ENCODE results near the gene NES. TPM values are rescaled to one million over a fixed set of nuclear protein-coding genes. Genes with fewer than 3 reads are reported as not detected.
A peak's percentile ranks its signal among the peaks of the same experiment; 100 is the strongest.

Gene NES, protein sequence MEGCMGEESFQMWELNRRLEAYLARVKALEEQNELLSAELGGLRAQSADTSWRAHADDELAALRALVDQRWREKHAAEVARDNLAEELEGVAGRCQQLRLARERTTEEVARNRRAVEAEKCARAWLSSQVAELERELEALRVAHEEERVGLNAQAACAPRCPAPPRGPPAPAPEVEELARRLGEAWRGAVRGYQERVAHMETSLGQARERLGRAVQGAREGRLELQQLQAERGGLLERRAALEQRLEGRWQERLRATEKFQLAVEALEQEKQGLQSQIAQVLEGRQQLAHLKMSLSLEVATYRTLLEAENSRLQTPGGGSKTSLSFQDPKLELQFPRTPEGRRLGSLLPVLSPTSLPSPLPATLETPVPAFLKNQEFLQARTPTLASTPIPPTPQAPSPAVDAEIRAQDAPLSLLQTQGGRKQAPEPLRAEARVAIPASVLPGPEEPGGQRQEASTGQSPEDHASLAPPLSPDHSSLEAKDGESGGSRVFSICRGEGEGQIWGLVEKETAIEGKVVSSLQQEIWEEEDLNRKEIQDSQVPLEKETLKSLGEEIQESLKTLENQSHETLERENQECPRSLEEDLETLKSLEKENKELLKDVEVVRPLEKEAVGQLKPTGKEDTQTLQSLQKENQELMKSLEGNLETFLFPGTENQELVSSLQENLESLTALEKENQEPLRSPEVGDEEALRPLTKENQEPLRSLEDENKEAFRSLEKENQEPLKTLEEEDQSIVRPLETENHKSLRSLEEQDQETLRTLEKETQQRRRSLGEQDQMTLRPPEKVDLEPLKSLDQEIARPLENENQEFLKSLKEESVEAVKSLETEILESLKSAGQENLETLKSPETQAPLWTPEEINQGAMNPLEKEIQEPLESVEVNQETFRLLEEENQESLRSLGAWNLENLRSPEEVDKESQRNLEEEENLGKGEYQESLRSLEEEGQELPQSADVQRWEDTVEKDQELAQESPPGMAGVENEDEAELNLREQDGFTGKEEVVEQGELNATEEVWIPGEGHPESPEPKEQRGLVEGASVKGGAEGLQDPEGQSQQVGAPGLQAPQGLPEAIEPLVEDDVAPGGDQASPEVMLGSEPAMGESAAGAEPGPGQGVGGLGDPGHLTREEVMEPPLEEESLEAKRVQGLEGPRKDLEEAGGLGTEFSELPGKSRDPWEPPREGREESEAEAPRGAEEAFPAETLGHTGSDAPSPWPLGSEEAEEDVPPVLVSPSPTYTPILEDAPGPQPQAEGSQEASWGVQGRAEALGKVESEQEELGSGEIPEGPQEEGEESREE (N-terminal part only)
- total RNA-seq = 65.6 and 78.8 TPM in 2 replicates

DNA sequence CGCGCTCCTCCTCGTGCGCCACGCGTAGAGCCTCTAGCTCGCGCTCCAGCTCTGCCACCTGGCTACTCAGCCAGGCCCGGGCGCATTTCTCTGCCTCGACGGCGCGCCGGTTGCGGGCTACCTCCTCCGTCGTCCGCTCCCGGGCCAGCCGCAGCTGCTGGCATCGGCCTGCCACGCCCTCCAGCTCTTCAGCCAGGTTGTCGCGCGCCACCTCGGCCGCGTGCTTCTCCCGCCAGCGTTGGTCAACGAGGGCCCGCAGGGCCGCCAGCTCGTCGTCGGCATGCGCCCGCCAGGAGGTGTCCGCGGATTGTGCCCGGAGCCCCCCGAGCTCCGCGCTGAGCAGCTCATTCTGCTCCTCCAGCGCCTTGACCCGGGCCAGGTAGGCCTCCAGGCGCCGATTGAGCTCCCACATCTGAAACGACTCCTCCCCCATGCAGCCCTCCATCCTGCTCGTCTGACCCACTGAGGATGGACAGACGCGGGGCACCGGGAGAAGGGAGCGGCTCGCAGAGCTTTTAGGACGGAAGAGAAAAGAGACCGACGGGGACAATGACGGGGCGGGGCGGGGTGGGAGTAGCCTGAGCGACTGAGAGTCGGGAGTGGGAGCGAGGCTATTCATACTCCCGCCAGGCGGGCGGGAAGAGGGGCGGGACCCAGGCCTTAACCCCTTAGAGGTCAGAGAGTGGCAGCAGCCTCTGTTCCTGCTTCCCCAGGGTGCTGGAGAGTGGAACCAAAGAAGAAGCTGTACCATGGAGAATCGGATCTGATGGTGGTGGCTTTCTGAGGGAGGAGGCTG is at the start of gene NES:
TSS of gene NES (minus strand) at position 588 of the 796 bp plus-strand sequence. CDS start at position 445, 143 bp downstream.
- peak; percentile 73 for DNase-seq

DNA sequence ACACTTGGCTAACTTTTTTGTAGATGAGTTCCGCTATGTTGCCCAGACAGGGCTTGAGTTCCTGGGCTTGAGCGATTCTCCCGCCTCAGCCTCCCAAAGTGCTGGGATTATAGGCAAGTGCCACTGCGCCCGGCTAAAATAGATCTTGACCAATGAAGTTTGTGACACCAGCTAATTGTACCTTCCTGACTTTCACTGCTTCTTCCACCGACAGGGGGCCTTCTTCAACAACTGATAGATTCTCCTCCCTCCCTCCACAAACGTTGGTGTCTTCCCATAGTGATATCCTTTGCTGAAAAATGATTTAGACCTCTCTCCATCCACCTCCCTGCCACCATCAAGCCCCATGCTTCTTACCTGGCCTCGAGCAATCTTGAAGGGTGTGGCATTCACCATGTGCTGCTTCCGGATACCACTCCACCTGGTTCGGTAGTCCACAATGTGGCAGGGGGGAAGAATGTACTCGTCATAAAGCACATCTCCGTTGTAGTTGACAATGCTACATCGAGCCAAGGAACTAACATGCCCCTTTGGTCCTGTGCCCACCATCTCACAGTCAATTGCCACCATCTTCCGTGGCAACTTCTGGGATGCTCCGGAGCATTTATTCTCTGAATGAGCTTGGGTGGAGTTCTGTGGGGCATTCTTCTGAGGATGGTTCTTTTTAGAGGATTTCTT is 49.5 kb upstream of the NES start:
- DNase-seq = peak; percentile 85

DNA sequence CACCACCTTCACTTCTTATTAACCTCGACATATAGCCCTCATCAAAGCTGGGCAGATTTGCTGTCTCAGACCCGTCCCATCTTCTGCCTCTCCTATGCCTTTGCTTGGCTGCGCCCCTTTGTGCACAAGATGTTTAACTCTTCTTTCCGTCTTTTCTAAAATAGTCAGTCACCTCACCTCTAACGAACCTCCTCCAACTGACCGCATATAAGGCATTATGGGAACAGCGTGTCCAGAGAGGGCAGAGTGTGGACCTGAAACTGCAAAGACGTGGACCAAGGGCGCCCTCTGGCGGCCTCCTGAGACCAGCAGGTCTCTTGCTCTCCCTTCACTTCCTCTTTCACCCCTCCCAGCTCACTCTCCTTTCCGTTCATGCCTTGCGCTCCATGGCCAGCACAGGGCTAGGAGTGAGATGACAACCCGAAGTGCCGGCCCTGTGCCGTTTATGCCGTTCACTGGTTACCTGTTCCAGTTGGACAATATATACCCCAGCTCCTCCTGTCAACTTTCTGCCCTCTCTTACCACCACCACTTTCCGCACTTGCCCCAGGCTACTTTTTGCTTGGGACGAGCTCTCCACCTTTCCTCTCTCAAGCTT is 48.6 kb upstream of the NES start:
- DNase-seq = peak; percentile 93

DNA sequence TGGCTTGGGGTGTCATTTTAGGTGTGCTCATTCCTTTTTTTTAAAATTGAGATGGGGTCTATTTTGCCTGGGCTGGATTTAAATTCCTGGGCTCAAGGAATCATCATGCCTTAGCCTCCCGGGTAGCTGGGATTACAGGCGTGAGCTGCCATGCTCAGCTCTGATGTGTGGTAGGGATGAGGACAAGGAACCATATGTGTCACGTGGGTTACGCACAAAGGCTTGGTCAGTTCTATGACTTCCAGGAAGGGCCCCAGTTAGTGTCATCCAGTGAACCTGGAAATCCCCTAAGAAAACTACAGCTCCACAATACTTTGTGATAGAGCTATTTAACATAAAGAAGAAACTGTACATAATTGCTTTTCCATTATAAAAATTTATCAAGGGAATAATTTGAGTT is 44.3 kb upstream of the NES start:
- DNase-seq = no peak

DNA sequence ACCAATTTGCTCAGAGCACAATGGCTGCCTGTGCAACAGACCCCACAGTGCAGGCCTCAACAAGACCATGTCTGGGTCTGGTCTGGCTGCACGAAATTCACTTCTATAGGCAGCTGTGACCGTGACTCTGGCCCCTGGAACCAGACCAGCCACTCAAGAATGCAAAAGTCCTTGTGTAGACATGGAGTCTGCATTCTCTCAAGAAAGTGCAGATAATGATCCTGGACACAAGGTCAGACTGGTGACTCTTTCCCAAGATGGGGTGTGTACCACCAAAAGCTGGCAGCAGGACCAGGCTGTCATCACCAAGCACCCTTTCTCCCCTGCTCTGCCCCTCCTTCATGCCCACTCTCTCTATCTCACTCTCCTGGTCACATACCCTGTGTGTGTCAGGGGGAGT is 43.9 kb upstream of the NES start:
- DNase-seq = no peak

DNA sequence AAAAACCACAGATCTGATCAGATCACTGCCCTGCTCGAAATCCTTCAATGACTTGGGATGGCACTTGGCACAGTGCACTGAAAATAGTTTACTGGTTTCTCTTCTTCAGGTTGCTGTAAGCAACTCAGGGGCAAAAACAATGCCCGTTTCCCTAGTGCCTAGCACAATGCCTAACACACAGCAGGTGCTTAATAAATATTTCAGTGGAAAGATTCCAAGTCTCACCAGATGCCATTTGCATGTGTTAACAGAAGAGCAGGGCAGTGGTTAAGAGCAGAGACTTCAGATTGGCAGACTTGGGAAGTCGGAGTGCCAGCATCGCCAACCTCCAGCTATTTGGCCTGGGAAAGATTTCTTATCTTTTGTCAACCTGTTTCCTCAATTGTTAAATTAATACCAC is 40.1 kb upstream of the NES start:
- DNase-seq = no peak

DNA sequence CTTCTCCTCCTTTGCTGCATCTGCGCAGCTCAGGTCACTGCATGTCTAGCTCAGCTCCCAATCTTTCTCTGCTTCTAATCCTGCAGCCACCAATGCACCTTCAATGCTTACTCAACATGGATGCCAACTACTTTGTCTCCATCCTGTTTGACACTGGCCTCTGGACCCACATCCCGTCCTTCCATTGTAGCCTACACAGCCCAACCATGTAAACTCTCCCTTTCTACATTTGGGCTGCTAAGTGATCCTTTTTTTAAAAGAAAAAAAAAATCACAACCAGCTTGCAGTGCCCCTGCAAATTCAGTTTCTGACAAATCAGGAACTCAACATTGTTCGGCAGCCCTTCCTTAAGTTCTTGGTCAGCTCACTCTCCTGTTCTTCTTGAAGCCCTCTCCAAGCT is 37.6 kb upstream of the NES start:
- no peak for DNase-seq

DNA sequence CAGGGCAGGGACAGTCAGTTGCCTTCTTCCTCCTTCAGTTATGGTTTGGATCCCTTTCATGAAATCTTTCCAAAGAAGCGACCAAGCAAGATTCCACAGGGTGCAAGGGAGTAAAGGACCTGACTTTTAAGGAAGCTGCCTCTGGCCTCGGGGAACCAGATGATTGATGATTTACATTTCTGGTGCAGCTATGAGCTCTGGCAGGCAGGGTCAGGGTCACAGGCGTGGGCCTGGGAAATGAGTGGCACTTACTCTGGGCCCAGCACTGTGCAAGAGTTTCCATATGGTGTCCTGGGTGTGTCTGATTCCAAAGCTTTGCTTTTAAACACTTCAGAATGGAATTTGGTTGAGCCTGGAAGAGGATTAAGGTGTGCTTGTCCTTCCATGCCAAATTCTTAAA is 35.4 kb upstream of the NES start:
- no peak for DNase-seq

DNA sequence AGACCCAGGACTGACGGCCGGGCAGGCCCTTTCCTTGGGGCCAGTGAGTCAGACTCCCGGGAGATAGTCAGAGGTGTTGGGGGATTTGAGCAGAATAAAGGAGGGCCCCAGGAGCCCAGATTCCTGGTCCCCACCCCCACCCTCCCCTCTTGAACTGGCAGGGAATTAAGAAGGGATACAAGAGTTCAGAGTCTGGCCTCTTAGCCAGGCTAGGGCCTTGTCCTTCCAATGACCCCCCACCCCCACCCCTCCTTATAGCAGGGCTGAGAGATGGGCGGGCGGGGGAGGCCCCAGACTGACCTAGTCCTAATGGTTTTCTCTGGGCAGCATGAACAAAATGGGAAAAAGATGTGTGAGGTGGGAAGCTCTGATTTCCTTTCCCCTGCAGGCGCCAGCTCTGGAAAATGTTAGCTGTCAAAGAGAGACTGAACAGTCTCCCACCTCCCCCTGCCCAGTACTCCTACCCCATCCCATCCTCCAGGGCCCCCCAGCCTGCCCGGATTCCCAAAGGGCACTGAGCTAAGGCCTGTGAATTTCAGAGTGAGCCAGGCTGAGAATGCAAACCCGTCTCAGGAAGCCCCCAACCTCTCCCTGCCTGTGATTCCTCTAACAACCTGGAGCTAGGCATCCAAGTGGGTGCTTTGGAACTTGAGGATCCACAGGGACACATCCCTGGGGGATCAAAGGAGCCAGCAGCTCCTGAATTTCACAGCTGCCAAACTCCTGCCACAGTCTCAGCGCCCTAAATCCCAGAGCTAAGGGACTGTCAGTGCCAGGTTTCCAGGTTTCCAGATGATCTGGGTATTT is 34.0 kb upstream of the NES start:
- no peak for DNase-seq

DNA sequence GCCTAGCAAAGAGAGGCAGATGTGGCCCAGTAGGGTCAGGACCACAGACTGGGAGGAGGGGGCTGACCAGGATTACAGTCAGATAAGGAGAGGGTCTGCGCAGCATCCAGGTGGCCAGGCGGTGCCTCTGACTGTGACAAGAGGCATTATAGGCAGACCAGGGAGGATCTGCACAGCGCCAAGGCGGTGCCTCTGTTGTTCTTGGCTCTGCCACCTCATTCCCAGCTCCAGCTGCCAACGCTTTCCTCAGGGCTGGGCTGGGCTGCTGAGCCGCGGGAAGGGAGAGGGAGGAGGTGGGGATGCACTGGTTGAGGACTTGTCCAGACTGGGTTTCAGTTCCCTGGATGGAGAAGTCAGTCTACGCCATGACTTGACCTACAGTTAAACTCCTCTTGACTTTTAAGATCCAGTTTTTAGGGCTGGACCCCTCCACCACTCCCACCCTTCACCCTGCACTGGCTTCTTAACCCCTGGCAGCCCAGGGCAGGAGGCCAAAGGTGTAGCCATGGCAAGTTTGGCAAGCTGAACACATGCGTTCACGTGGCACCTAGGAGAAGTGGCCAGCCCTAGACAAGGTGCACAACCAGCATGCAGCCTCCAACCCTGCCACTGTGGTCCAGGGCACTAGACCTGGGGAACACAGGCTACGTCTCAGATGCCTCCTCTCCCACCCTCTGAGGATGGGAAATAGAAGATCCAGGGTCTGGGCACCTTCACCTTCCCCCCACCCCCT is 32.7 kb upstream of the NES start:
- DNase-seq = peak; percentile 40

DNA sequence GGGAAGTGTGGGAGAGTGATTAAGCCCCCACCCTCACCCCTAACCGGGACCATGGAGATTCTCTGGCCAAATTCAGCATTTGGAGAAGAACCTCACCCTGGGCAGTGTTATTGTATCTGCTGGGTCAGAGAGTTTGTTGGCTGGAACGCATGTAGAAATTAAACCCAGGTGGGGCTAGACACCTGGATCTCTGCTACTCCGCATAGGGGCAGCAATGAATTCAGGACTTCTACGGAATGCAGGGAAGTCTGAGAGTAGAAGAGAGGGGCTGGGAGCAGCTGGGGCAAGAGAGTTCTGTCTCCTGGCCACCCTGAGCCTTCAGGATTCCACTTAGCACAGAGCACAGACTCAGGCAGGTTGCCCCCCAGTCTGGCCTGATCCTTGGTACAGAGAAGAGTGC is 31.8 kb upstream of the NES start:
- no peak for DNase-seq

DNA sequence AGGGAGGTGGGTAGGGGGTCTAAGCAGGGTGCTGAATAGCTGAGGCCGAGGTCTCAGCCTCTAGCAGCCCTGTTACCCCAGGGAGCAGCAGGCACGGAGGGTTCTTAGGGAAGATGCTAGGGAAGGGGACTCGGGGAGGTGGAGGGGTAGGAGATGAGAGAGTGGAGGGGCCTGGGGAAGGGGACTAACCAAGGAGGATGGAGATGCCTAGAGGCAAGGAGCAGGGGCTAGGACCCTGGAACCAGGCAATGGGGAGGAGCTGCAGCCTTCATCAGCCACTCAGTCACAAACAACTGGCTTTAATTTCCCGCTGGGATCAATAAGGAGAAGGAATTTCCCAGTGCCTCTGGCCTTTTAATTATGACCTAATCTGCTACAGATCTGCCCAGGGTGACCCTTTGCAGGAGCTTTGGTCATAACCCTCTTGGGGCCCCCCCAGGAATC is 31.0 kb upstream of the NES start:
- no peak for DNase-seq

DNA sequence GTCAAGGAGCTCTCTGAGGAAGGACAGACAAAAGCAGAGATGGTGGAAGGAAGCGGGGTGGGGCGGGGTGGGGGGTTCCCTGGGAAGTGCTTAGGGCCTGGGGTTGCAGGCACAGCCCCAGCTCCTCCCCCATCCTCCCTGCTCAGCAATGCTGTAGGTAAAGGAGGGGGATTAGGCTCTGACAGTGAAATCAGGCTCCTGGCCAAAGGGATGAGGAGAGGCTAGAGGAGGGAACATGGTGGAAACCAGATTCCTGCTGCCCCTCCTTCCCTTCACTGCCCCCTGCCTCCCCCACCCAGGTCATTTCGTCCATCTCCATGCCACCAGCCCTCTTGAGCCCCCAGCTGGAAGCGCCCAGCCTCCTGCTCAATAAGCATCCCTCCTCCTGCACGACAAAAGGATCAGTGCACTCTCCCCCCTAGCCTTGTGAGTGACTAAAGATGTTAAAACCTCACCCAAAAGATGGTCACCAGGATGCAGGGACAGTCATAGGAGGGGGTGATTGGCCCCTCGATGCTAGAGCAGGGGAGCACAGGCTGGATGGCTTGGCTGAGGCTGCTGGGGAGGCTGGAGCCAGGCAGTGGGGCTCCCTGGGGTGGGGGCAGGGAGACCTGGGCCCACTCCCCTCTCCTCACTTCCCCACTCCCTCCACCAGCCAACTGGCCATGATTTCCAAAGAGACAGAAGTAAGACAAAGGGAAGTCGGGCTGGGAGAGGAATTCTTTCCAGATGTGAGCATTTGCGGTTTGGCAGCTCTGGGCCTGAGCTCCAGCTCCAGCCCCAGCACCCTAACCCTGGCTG is 30.4 kb upstream of the NES start:
- no peak for DNase-seq

DNA sequence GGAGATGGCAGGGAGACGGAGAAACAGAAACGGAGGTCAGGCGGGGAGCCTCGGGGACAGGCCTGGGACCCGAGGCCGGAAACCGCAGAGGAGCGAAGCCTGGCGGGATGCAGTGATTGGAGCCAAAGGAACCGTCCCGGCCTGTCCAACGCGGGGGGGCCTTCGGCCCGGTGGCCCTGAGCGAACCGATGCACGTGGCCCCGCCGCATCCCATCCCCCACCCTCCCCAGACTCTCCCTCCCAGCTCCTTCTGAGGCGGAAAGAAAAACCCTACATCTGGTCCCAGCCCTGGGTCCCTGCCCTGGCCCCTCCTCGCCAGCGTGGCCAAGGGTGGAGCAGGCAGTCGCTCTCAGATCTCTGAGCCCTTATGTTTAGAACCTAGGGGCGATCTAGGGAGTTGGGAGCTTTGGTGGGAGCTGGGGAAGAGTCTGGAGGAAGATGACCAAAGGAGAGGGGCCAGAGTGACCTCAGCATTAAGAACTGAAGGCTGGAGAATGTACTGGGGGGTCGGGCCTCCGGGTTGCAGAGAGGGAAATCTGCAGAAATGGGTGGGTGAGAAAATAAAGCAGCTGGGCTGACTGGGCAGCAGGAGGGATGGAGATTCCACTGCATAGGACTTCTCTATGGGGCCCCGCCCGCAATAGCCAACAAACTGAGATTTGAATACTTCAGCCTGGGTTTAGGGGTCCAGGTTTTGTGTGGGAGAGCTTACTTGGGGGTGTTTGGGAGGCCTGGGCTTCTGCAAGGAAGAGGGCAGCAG is 29.6 kb upstream of the NES start:
- DNase-seq = no peak

DNA sequence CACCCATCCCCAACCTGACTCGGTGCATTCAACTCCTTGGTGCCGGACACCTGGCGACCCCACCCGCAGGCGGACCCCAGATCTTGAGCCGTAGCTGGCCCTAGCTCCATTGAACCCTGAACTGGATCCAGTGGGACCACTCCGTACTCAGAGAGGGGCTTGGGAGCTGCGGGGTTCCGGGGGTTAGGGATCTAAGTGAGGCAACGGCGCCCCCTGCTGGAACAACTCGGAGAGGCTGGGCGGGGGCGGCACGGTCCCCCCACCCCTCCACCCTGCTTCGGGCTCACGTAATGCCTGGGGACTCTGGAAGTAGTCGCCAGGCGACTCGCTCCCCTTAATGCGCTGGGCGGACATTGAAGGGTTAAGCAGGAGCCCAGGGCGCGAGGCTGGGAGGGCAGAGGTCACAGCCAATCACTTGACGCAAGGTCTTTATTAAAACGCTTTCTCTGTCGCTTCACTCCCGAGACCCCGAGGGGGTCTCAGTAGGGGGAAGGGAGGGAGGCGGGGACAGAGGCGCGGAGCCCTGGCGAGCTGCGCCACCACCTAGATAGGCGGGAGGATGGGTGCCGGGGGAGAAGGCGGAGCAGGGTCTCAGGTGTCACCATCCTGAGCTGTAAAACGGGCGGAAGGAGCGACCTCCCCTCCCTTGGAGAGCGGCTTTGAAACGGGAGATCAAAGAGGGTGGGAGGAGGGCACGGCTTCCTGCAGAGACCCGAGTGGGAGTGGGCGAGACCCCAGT is 28.9 kb upstream of the NES start:
- DNase-seq = peak; percentile 68

DNA sequence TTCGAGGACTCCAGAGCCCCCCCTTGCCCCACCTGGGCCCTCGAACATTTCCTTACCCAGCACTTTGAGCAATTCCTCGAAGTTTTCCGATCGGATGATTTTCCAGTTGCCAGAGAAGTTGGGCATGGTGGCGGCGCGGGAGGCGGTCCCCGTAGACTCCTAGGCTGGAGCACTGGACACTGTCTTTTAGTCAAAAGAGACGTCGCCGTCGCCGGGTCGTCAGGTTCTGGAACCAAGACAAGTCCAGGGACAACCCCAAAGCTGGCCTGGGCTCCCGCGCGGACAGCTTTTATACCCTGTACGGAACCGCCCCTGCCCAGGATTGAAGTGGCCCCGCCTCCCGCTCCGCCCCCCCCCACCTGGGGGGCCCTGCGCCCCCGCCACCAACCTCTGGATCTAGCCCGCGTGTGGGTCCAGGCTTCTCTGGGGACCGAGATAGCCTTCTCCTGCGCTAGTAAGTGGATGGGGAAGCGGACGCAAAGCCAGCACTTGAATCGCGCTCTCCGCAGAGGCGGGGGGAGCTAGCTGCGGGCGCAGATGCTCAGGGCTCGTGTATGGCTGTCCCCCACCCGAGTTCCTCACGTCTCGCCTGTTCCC is 28.2 kb upstream of the NES start, which contains the start of gene CRABP2:
TSS of gene CRABP2 (minus strand) at position 263 of the 597 bp plus-strand sequence. CDS start at position 126, 137 bp downstream.
- DNase-seq = peak; percentile 19

All from dermis blood vessel endothelial cell (primary cell).